ENCODE results near the gene ATP2C2. TPM values are rescaled to one million over a fixed set of nuclear protein-coding genes. Genes with fewer than 3 reads are reported as not detected.
"Not testable (repeated sequence)": the region's sequence is repeated elsewhere in the genome, so short reads cannot be mapped to it uniquely, and the experiment has no call there.

The ATP2C2 gene
- total RNA-seq (ENCODE audit: insufficient read depth, low replicate concordance), result 1.7 TPM

DNA sequence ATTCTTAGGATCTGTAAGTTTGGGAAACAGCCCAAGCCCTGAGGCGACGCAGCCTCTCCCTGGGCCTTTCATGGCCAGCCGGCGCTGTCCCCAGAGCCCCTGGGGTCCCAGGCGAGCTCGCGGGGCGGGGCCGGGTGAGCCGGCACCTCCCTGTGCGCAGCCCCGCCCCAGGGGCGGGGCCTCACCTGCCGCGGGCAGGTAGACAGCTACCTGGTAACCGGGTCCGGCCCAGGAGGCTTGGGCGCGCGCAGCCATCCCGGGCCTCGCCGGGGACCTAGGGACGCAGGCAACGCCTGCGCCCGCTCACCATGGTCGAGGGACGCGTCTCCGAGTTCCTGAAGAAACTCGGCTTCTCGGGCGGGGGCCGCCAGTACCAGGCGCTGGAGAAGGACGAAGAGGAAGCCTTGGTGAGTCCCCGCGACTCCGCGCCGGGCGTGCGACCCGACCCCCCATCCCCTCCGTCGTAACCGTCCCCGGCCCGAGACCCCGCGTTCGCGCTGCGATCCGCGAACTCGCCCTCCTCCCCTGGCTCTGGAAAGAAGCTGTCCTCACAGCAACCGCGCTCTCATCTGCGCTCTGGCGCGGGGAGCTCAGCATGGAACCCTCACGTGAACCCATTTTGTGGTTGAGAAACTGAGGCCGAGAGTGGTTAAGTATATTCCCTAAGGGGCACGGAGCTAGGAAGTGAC, at the start of gene ATP2C2:
TSS of gene ATP2C2 (plus strand) at position 231 of the 689 bp plus-strand sequence. CDS start at position 309, 78 bp downstream.
- DNase-seq (ENCODE audit: low spot score), result peak; percentile 5

DNA sequence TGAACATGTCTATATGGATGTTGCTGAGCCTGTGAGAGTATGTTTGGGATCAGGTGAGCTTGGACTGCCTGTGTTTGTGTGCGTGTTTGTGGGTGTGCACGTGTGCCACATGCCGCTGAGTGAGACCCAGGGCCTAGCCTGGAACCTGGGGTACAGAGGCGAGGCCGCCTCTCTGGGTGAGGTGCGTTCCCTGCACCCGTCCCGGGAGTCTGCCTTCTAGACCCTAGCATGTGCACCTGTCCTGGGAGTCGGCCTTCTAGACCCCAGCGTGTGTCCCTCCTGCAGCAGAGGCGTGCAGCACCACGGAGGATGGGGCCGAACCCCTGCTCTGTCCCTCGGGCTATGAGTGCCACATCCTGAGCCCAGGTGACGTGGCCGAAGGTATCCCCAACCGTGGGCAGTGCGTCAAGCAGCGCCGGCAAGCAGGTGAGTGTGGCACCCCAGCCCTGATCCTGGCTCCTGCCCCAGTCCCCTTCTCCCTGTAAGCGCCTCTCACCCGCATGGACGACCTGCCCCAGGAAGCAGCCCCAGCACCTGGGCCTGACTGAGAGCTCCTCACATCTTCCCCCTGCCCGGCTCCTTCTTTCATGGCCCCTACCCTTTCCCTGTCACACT, 49.1 kb upstream of the ATP2C2 start:
- DNase-seq (ENCODE audit: low spot score), result no peak

DNA sequence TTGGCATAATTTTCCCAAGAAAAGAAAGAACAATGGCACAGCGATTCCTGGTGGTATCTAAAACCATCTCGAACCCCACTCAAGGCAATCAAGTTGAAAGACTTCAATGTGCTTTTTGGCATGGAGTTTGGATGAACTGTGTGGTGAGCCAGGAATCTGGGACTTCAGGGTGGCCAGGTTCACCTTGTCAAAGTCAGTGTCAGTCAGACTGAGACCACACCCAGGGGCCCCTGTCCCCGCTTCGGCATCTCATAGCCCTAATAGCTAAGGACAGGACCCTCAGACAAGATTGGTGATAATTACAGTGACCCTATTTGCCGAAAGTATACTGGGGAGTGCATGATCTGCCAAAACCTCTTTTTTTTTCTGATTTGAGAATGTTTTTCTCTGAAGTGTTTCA, 47.8 kb upstream of the ATP2C2 start:
- no peak for DNase-seq (ENCODE audit: low spot score)

GRCh38 chr16:84321932-84322331, 46.4 kb upstream of the ATP2C2 start:
- no peak for DNase-seq (ENCODE audit: low spot score)

DNA sequence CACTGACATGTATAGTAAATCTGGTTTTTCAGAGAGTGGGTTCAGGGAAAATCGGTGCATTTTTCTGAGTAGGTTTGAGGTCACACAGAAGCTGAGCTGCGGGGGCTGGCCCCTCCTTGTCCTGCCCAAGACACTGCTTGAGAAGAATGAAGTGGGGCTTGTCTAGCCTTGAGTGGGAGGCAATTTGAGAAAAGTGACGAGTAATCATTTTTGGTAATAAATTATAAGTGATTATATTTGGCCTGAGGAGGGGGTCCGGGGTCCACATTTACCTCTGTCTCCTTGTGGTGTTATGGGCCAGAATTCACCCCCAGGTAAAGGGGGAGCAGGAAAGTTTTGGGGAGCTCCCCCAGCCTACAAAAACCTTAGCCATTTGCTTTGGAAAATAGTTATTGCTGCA, 45.6 kb upstream of the ATP2C2 start:
- no peak for DNase-seq (ENCODE audit: low spot score)

DNA sequence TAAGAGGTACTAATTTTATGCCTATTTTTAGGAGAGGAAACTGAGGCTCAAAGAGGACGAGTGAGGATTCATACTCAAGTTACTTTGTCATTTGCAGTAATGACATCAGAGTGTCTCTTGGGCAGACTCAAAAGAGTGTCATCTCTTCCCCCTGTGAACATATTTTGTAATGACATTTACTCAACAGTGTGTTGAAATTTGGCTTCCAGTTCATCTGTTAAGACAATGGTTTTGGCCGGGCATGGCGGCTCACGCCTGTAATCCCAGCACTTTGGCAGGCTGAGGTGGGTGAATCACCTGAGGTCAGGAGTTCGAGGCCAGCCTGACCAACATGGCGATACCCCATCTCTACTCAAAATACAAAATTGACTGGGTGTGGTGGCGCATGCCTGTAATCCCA, 44.7 kb upstream of the ATP2C2 start:
- DNase-seq (ENCODE audit: low spot score), result no peak

DNA sequence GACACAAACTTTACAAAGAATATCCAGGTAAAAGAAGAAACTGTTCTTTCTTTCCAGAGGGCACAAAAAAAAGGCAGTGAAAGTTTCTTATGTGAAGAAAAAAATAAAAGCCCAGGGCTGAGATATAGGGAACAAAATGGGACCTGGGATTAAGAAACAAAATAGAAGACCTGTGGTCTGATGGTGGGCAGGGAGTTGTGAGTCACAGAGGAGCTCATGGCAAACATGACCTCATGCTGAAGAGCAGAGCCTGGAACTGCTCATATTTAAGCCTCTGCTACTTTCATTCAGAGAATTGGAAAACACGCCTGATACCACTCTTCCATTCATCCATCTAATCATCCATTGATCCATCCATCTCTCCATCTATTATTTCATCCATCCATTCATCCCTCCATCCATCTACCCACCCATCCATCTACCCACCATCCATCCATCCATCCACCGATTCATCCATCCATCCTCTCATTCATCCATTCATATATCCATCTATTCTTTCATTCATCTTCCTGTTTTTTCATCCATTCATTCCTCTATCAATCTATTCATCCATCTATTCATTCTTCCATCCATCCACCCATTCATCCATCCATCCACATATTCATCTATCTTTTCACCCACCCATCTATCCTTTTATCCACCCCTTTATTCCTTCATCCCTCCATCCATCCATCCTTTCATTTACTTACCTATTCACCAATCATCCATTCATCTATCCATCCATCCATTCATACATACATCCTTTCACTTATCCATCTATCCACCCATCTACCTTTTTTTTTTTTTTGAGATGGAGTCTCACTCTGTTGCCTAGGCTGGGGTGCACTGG, 43.7 kb upstream of the ATP2C2 start:
- no peak for DNase-seq (ENCODE audit: low spot score)

GRCh38 chr16:84326545-84326944, 41.8 kb upstream of the ATP2C2 start:
- no peak for DNase-seq (ENCODE audit: low spot score)

- DNase-seq (ENCODE audit: low spot score), result no peak
Observed at GRCh38 chr16:84327926-84328505, 40.3 kb upstream of the ATP2C2 start.

DNA sequence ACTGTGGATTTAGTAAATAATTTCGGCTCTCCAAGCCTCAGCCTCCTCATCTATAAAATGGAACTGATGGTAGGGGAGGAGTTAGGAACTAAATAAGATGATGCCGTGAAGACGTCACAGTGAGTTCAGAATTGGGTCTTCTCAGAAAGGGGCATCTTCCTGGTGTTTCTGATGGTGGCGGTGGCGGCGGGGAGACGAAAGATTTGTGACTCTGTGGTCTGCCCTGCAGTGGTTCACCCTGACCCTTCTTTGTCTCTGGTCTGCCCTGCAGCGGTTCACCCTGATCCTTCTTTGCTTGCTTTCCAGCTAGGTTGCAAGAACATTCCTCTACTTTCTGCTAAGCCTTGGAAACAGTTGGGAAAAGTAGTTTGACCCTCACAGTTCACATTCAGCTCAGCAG, 39.3 kb upstream of the ATP2C2 start:
- DNase-seq (ENCODE audit: low spot score), result no peak

DNA sequence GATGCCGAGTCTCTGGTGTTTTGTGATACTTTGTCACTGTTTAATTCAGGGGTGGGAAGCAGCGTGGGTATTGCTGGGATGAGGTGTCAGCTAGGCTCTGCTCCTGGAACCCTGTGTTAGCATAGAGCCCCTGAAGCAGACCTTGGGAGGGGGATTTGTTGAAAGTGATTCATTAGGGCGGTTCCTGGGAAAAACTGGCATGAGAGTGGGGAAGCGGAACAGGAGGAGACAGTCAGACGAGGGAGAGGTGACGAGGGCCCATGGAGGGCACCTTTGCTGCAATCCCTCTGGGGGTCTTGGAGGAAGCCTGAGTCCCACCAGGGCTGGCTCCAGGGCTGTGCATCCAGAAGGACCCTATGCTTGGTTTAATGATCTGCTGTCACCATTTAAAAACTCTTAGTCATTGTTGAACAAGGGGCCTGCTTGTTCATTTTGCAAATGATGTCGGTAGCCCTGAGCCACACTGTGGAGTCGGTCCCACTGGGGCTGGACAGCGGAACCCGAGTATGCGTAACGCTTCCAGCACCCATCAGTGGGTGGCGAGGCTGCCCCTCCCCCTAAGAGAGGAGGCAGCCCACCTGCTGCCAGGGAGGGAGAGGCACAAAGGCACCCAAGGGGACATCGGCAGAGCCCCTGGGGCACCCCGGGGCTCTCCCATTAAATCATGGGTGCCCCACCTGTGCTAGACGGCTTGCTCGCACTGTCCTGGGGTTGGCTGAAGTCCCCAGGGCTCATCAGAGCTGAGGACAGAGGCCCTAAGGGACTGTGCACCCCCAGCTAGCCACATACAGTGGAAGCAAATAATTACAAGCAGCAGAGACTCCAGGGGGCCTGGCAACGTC, 38.3 kb upstream of the ATP2C2 start:
- DNase-seq (ENCODE audit: low spot score), result no peak

DNA sequence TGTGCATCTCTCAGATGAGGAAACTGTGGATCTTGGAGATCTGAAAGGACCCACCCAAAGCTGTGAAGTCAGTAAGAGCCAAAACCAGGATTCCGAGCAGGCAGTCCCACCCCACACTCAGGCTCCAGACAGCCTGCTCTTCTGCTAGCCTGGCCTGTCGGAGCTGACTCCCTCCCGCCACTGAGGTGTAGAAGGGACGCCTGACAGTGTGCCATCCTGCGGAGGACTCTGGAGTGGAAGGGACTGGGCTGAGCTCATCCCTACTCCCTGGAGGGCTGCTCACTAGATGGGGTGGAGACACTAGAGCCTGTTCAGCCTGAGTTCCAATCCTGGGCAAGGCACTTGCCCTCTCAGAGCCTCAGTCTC, 37.7 kb upstream of the ATP2C2 start:
- no peak for DNase-seq (ENCODE audit: low spot score)

DNA sequence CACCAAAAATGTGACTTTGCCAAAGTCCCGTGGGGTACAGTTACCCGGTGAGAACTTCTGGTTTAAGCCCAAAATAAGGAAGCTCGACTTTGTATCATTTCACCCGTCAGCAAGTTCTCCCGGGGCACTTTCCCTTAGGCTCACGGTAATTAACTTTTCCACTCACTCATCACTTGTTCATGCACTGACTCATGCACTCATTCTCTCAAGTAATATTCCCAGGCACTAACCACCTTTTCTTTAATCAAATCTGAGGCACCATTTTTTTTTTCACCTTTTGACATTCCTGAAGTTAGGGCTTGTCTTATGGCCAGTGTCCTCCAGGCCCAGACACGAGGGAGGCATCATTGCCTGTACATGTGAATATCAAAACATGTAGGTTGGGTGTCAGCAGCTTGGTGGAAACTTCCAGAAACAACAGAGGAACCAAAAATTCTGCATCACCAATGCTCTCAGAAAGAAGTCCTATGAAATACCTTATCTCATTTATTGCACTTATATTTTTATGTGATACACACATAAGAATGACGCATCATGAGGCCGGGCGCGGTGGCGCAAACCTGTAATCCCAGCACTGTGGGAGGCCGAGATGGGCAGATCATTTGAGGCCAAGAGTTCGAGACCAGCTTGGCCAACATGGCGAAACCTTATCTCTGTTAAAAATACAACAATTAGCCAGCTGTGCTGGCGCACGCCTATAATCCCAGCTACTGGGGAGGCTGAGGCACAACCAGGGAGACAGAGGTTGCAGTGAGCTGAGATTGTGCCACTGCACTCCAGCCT, 36.1 kb upstream of the ATP2C2 start:
- DNase-seq (ENCODE audit: low spot score), result no peak

DNA sequence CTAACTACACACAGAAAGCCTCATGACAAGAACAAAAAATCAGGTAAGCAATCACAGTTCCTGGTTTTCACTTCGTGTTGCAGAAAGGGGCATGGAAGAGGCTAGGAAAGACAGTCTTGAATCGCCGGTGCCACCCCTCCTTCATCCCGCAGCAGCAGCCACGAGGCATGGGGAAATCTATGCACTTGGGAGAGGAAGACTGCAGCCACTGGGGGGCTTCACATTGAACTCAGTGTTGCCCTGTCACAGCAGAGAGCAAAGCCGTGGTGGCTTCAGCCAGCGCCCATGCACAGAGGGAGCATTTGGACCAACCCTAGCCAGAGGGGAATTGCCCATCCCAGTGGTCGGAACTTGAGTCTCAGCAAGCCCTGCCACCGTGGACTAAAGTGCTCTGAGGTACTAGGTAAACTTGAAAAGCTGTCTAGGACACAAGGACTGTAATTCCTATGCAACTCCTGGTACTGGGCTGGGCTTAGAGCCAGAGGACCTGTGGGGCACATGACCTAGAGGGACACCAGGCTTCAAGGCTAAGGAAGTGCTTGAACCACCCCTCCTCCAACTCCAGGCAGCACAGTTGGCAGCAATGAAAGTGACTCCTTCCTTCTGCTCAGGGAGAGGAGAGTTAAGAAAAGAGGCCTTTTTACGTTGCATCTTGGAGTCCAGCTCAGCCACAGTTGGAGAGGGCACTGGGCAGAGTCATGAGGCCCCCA, 35.2 kb upstream of the ATP2C2 start:
- no peak for DNase-seq (ENCODE audit: low spot score)

DNA sequence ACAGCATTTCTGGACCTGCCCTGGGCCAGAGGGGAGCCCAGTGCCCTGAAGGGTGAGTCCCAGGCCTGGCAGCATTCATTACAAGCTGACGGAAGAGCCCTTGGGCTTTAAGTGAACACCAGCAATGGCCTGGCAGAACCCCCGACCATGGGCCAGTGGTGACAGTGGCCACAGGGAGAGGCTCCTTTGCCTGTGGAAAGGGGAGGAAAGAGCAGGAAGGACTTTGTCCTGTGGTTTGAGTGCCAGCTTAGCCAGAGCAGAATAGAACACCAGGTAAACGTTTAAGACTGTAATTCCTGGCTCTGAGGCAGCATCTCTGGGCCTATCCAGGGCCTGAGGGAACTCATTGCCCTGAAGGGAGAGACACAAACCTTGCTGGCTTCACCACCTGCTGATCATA, 34.3 kb upstream of the ATP2C2 start:
- no peak for DNase-seq (ENCODE audit: low spot score)

DNA sequence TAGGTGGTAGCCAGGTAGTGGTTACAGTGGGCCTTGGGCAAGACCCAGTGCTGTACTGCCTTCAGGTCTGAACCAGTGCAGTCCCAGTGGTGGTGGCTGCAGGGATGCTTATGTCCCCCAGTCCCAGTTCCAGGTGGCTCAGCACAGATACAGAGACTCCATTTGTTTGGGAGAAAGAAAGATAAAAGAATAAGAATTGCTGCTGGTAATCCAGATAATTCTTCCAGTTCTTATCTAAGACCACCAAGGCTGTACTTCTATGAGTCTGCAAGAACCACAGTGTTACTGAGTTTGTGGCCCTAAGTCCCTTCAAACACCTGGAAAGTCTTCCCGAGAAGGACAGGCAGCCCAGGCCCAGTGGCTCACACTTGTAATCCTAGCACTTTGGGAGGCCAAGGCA, 33.9 kb upstream of the ATP2C2 start:
- no peak for DNase-seq (ENCODE audit: low spot score)

- not testable (repeated sequence) for DNase-seq (ENCODE audit: low spot score)
Observed at GRCh38 chr16:84337236-84337635, 31.1 kb upstream of the ATP2C2 start.

DNA sequence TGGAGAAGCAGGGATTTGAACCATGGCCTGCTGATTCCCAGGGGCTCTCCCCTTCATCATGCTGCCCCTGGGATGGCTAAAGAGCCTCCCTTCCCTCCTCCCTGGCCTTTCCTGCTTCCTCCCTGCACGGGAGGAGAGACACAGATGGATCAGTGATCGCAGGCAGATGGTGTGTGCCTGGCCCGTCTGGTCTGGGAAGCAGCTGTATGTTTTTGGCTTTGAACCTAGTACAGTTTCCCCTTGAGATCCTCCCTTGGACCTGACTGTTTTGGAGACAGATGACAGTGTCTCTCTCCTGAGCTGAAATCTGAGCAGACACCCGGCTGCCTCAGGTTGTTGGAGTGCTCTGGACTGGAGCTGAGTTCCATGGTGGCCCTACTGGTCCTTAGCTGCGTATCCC, 29.0 kb upstream of the ATP2C2 start:
- DNase-seq (ENCODE audit: low spot score), result no peak

GRCh38 chr16:84339766-84340165, 28.6 kb upstream of the ATP2C2 start:
- DNase-seq (ENCODE audit: low spot score), result no peak
